GM13976 (cell line): ENCODE measurements around the gene HELZ2.

Source experiments
- DNase-seq: peaks from one replicate; pipeline ENCODE4 v3.0.0; 2012; ENCODE audit warnings: low spot score
- CTCF ChIP-seq: IDR thresholded peaks from 2 replicates; pipeline ENCODE4 v1.5.1; 2012; ENCODE audit warnings: borderline replicate concordance, mild to moderate bottlenecking; ENCODE audit not compliant: insufficient read depth; ENCODE audit errors: extremely low read depth, missing control alignments, control extremely low read depth
- in situ Hi-C: fragments of 300-500 bp; cut with MboI; formaldehyde crosslinking; loops from one replicate; pipeline ENCODE4 v1.12.0; 2022; ENCODE audit warnings: low sequenced_read_pairs, mixed read lengths, inconsistent platforms; ENCODE audit not compliant: unreplicated experiment

HELZ2 gene

GRCh38 chr20:63586797-63587196 is 12.8 kb upstream of the HELZ2 start:
- TF ChIP-seq CTCF = no peak
- in situ Hi-C loops = no loop called here
- DNase-seq = no peak

GRCh38 chr20:63585616-63586565 is 11.9 kb upstream of the HELZ2 start:
- no peak for TF ChIP-seq CTCF
- in situ Hi-C loops = no loop called here
- DNase-seq = no peak

GRCh38 chr20:63582382-63583063 is 8.5 kb upstream of the HELZ2 start:
- in situ Hi-C loops = no loop called here
- no peak for TF ChIP-seq CTCF
- no peak for DNase-seq

GRCh38 chr20:63580796-63581461 is 6.9 kb upstream of the HELZ2 start:
- peak; percentile 57 for TF ChIP-seq CTCF
- peak; percentile 85 for DNase-seq
- in situ Hi-C loops = no loop called here

- no peak for DNase-seq
- in situ Hi-C loops = no loop called here
- TF ChIP-seq CTCF = no peak
Observed at GRCh38 chr20:63579017-63579694, 5.1 kb upstream of the HELZ2 start.

- no peak for DNase-seq
- in situ Hi-C loops = no loop called here
Observed at GRCh38 chr20:63578224-63579016, 4.4 kb upstream of the HELZ2 start.

More at GRCh38 chr20:63578224-63579016, 4.4 kb upstream of the HELZ2 start:
- TF ChIP-seq CTCF = no peak
